ENCODE results near the gene SRGAP2B. TPM values are rescaled to one million over a fixed set of nuclear protein-coding genes. Genes with fewer than 3 reads are reported as not detected.
"Not testable (repeated sequence)": the region's sequence is repeated elsewhere in the genome, so short reads cannot be mapped to it uniquely, and the experiment has no call there.

SRGAP2B gene
- total RNA-seq, 1 donor from 2014 or later, result 32.0 TPM

GRCh38 chr1:145000074-145000742, 94.9 kb downstream of the SRGAP2B start:
- DNase-seq (ENCODE audit: low read depth), result not testable (repeated sequence)

DNA sequence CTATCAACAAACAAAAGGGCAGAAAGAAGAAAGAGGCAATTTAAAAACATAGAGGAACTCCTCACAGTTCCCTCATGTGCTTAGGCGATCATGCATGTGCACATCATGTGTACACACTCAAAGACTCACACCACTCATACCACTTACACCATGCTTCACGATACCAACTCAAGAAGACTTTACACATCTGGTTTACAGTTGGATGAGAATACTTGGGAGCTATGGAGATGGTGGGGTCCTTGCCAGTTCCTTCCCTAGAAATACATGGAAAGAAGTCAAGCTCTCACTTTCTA, 96.2 kb downstream of the SRGAP2B start:
- not testable (repeated sequence) for DNase-seq (ENCODE audit: low read depth)

DNA sequence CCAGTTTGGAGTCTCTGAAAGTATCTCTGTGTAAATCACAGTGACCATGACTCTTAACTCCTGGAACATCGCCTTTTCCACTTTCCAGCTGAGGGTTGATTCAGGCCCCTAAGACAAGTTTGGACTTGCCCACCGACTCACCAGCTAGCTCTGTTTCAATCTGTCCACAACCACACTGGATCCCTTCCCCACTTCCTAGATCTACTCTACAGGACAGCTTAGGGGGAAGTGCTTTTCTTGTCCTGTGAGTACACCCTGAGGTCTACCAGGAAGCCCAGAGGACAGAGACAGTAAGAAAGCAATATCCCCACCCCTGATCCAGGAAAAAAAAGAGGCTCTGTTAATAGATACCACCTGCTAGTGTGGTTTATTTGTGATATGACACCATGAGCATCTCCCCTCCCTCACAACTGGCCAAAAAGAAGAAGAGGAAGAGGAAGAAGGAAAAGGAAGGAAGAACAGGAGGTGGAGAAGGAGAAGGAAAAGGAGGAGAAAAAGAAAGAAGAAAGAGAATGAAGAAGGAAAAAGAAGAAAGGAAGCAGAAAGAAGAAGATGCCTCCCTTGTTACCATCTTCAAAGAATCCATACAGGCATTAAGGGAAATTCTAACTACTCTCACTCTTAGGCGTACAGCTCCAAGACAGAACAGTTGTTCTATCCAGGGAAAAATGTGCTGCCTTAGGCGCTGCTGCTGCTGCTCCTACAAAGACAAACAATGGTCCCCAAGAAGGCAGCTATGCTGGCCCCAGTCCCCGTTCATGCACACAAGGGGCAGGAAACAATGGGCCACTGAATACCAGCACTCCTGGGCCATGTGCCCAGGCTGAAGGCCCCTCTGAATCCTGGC, 96.8 kb downstream of the SRGAP2B start:
- DNase-seq (ENCODE audit: low read depth), result peak; percentile 21

DNA sequence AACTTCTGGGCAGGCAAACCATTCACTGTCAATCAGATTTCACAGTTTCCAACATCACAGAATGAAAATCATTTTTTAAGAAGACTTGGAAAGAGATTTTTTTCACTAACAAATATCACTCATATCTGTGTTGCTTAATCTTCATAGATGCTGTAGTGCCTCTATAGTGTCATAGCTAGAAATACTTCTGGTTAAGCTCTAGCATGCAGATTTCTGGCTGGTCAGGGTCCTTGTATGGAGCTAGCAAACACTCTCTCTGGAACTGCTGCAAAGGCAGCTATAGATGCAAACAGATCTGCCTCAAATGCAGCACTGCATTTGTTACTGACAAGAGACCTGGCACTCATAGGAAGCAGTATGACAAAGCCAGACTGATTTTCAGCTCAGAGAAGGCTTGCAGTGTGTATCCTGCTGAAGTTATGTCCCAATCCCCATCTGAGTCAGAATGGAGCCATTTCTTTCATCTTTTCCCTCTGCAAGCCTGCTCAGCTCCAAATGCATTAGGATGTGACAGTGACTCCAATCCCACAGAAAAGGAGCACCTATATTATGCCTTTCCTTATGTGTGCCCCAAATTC, 99.2 kb downstream of the SRGAP2B start:
- DNase-seq (ENCODE audit: low read depth), result peak; percentile 2

GRCh38 chr1:144992915-144993314, 102.2 kb downstream of the SRGAP2B start:
- DNase-seq (ENCODE audit: low read depth), result peak; percentile 63

DNA sequence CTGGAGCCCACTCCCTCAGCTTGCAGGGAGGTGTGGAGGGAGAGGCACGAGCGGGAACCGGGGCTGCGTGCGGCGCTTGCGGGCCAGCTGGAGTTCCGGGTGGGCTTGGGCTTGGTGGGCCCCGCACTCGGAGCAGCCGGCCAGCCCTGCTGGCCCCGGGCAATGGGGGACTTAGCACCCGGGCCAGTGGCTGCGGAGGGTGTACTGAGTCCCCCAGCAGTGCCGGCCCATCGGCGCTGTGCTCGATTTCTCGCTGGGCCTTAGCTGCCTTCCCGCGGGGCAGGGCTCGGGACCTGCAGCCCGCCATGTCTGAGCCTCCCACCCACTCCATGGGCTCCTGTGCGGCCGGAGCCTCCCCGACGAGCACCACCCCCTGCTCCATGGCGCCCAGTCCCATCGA, 104.5 kb downstream of the SRGAP2B start:
- DNase-seq (ENCODE audit: low read depth), result not testable (repeated sequence)

DNA sequence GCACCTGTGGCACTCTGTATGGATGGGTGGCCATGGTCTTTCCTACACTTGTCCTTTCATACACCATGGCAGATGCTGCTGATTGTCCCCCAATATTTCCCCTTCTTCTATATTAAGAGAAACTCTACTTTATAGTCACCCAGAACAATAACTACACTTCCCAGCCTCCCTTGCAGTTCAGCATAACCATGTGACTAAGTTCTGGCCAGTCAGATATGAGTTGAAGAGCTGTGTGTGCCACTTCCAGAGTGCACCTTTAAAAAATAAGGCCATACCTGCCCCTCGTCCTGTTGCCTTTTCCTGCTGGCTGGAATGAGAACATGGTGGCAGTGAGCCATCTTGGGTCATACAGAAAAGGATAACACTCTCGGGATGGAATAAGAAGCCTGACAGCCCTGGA, 108.0 kb downstream of the SRGAP2B start:
- DNase-seq (ENCODE audit: low read depth), result not testable (repeated sequence)

DNA sequence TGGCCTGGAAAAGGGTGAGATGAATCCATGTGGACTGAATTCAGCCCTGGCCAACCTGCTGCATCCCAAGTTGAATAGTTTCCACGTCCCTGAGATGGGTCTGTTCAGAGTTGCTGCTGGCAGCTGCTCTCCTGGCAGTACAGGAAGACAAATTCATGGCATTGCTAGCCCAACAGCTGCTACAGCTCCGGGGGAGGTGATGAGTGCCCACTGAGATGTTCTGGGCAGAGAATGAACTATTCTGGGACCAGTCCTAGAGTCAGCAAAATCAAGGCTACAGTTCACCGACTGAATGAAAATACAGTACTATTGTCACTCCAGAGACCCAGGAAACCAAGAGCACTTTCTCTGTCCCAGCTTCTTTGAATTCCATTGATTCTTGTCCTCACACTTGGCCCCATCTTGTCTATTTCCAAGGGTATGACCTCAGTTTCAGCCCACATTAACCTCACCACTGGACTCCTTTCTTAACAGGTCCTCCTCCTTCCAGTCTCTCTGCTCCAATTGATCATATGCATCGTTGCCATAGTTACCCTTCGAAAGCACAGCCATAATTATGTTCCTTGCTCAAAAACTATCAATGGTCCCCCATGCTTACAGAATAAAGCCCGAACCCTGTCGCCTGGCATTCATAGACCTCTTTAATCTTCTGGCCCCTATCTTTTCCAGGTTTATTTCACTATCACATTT, 108.8 kb downstream of the SRGAP2B start:
- not testable (repeated sequence) for DNase-seq (ENCODE audit: low read depth)

GRCh38 chr1:144985550-144986170, 109.5 kb downstream of the SRGAP2B start:
- DNase-seq (ENCODE audit: low read depth), result not testable (repeated sequence)

GRCh38 chr1:144982802-144983525, 112.2 kb downstream of the SRGAP2B start:
- not testable (repeated sequence) for DNase-seq (ENCODE audit: low read depth)

DNA sequence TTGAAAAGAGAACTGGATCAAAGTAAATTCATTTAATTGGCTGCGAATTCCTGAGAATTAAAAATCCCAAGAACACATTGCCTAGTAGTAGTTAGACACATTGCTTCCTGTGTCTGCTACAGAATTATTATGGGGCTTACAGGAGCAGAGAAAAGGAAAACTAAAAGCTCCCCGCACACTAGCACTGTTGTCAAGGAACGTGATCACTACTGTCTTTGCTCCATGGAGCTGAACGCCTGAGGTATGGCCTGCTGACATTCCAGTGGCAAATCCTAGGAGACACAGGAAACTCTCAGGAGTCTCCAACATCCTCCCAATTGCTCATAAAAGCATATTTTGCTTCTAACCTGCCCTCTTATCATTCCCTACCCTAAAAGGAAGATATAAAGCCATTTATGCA, 114.0 kb downstream of the SRGAP2B start:
- not testable (repeated sequence) for DNase-seq (ENCODE audit: low read depth)

DNA sequence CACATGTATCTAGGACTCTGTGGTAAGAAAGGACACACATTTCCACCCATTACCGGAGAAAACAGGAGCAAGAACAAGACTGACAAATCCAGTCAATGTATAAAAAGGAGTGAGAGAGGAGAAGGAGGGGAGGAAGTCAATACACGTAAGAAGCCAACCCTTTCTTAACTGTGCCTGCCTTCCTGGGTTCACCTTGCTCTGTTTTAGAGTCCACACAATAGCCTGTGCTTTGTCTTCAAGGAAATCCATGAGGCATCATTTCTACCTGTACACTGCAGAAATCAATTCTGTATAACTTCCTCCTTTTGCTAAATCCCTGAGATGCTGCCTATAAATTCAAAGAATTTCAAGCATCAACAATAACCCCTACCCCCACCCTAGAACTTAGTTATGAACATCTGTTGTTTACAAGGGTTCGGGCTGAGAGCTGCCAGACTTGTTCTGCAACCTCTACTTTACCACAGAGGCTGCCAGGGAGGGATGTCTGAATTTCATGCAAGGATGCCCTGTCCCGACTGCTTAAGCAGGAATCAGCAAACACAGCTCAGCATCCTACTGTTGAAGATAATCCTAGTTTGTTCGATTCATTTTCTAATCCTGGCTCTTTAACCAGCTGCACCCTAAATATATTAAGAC, 115.0 kb downstream of the SRGAP2B start:
- DNase-seq (ENCODE audit: low read depth), result not testable (repeated sequence)

GRCh38 chr1:144977856-144978255, 117.3 kb downstream of the SRGAP2B start:
- DNase-seq (ENCODE audit: low read depth), result not testable (repeated sequence)

DNA sequence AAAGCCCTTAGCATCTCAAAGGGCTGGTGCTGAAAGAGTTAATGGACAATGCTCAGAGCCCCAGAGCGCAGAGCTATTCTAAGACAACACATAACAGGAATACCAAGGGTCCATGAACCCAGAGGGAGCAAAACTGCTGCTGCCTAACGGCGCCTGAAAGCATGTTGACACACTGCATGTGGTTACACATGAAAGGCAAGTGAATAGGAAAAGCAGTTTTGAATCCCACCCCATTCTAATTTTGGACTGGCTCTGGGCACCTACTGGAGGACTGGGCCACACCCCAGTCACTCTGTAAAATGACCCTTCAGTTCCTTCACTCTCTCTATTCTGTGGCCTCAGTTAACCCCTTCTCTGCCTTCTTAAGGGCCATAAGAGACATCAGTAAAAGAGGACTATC, 123.2 kb downstream of the SRGAP2B start:
- DNase-seq (ENCODE audit: low read depth), result not testable (repeated sequence)

DNA sequence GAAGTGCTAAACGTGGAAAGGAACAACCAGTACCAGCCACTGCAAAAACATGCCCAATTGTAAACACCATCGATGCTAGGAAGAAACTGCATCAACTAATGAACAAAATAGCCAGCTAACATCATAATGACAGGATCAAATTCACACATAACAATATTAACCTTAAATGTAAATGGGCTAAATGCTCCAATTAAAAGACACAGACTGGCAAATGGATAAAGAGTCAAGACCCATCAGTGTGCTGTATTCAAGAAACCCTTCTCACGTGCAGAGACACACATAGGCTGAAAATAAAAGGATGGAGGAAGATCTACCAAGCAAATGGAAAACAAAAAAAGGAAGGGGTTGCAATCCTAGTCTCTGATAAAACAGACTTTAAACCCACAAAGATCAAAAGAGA, 128.6 kb downstream of the SRGAP2B start:
- DNase-seq (ENCODE audit: low read depth), result not testable (repeated sequence)

DNA sequence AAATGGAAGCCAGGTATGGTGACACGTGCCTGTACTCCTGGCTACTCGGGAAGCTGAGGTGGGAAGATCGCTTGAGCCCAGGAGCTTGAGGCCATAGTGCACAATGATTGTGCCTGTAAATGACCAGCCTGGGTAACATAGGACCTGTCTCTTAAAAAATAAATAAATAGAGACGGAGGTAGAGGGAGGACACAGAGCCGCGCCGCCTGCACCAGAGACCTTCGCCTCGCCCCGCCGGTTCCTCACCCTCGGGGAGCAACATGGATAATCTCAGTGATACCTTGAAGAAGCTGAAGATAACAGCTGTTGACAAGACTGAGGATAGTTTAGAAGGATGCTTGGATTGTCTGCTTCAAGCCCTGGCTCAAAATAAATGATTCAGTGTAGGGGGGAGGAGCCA, 130.4 kb downstream of the SRGAP2B start:
- not testable (repeated sequence) for DNase-seq (ENCODE audit: low read depth)

DNA sequence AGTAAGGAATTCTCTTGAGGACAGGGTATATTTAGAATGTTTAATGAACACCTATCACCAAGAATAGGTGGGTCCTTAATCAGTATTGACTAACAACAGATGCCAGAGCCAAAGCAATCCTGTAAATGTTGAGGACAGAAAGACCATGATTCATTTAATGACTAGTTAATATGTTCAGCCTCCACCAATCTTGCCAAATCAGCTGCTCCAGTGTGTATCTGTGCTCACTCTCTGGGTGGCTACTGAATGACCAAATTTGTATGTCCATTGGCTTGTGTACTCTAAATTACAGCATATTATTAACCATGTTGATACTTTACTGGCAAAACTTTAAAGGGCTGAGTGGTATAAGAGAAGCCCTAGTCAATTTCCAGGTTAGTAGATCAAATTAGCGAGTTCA, 130.9 kb downstream of the SRGAP2B start:
- not testable (repeated sequence) for DNase-seq (ENCODE audit: low read depth)

DNA sequence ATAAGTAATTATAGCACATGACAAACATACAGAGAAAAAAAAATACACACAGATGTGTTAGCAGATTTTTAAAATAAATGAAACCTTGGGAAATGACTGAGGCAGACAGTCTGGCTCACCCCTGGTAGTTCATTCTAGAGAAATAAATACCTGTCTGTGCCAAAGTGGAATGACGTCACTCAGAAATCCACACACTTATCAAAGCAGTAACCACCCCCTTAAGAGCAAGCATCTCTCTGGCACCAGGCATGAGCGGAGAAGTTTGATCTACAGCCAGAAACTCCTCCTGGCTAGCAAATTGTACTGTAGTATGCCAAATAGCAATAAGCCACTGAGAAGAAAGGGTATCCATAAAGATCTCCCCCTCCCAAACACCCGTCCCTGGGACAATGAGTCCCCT, 131.6 kb downstream of the SRGAP2B start:
- DNase-seq (ENCODE audit: low read depth), result not testable (repeated sequence)

DNA sequence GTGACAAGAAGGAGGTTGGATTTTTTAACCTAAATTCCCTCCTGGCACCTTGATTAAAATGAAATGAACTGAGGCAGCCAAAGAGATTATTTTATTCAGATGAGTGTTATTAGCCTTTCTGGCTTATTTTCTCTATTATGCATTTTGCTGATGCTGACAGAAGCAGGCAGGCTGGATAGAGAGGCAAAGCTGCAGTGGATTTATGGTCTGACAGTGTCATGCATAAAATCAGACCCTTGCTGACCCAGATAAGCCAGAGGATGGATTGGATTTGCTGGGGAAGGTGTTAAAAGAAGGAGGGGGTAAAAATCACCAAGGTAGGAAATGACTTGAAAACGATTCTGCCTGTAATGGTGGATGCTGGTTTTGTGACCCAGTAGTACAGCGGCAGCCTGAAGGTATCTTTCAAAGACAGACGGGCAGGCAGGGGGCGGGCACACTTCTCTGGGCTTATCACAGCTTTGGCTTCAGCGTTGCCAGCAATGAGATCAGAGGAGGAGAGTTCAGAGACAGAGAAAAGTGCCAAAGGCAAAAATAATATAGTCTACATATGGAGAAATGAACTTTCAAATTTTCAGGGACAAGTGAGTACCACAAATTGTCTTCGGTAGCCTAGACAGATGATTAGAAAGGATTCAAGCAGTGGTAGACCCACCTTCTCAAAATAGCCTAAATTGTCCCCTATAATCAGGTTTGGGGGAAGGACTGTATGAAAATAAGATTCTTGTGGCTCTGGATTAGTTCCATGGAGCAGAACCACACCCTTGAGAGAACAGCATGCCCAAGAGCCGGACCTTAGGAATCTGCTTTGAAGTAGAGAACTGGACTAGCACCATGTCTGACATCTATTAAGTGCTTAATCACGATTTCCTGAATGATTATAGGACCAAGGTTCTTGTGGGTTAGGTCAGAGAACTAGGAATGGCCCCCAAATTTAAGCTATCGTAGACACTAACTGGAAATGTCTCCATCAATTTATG, 133.2 kb downstream of the SRGAP2B start:
- DNase-seq (ENCODE audit: low read depth), result not testable (repeated sequence)

Measured in myocyte (in vitro differentiated cells).